ENCODE data around the gene MSRB1. TPM values are rescaled to one million over a fixed set of nuclear protein-coding genes. Genes with fewer than 3 reads are reported as not detected.

MSRB1 gene
- total and polyA plus RNA-seq, 9 of the 15 experiments (the other 6 are each of a cell fraction or from before 2014, with no cell fraction given): 5.4 to 33.7 (median 25.7) TPM

GRCh38 chr16:1964506-1965395 lies 21.8 kb upstream of the MSRB1 start, which contains the start of gene RPS2 (continued):
- TF ChIP-seq ZNF318 (IDR thresholded peaks at IDR 0.05; ENCODE audit: borderline replicate concordance in 1 of 2, low read depth in 1 of 2): peak in 1 of 2 experiments; percentile 55; a peak in 1 of 4 replicates
- TF ChIP-seq HDAC8 (tag; IDR thresholded peaks at IDR 0.05): no peak; the same call in 1 of the 2 replicates
- TF ChIP-seq ZNF165 (CRISPR knock-in tag; IDR thresholded peaks at IDR 0.05; ENCODE audit: borderline replicate concordance): no peak
- TF ChIP-seq HMG20B (CRISPR knock-in tag; IDR thresholded peaks at IDR 0.05): no peak
- no peak for TF ChIP-seq KLF16 (IDR thresholded peaks at IDR 0.05)
- no peak for TF ChIP-seq POLR3G (IDR thresholded peaks at IDR 0.05; ENCODE audit: extremely low read depth, insufficient read length, insufficient replicate concordance)
- TF ChIP-seq ATF1 (CRISPR knock-in tag; IDR thresholded peaks at IDR 0.05): peak; percentile 88
- peak; percentile 98 for TF ChIP-seq ATF1 (tag; IDR thresholded peaks at IDR 0.05)
- TF ChIP-seq ZEB2 (IDR thresholded peaks at IDR 0.05): no peak
- TF ChIP-seq JUNB (CRISPR knock-in tag; conservative IDR thresholded peaks at IDR 0.05): no peak
- TF ChIP-seq LEF1 (IDR thresholded peaks at IDR 0.05): peak; percentile 49; the same call in 1 of the 2 replicates
- TF ChIP-seq ZNF174 (CRISPR knock-in tag; IDR thresholded peaks at IDR 0.05): no peak
- TF ChIP-seq ZBTB5 (IDR thresholded peaks at IDR 0.05): no peak
- TF ChIP-seq ZNF146 (CRISPR knock-in tag; IDR thresholded peaks at IDR 0.05; ENCODE audit: unreplicated experiment): no peak
- peak; percentile 67 to 69; a peak in 2 of 4 replicates for TF ChIP-seq FOXK2 (conservative IDR thresholded peaks at IDR 0.05 in 1 of 2, IDR thresholded peaks at IDR 0.05 in 1 of 2; ENCODE audit: low read depth in 2 of 2)
- no peak for TF ChIP-seq MITF (IDR thresholded peaks at IDR 0.05)
- TF ChIP-seq POLR2H (tag; IDR thresholded peaks at IDR 0.05; ENCODE audit: low read depth): peak; percentile 98
- TF ChIP-seq ZC3H8 (IDR thresholded peaks at IDR 0.05): no peak
